ENCODE measurements around the gene EIF5B.

Gene EIF5B

DNA sequence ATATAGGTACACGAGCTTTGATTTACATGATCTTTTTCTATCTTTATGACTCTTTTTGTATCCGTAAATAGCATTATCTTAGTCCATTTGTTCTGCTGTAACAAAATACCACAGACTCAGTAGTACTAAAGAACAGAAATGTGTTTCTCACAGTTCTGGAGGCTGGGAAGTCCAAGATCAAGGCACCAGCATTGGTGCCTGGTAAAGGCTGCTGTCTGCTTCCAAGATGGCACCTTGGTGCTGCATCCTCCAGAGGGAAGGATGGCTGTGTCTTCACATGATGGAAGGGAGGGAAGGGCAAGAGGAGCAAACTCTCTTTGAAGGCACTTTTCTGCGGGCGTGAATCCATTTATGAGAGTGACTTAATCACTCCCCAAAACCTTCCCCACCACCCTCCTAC, 36.0 kb downstream of the EIF5B start:
- DNase-seq (ENCODE audit: low read depth, low spot score), result no peak

DNA sequence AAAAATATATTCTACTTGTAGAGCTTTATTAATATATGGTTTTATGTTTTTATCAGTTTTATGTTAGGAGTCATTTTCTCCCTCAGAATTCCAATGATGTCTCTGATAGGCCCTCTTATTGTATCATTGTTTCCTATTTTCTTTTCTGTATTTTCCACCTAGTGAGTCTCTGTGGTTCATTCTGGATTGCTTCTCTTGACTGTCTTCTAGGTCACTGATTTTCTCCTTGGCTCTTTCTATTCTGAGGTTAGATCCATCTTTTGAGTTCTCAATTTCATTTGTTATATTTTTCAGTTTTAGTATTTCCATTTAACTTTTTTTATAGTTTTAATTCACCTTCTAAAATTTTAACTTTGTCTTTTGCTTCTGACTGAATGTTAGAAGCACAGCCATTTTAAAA, 37.6 kb downstream of the EIF5B start:
- DNase-seq (ENCODE audit: low read depth, low spot score), result no peak

DNA sequence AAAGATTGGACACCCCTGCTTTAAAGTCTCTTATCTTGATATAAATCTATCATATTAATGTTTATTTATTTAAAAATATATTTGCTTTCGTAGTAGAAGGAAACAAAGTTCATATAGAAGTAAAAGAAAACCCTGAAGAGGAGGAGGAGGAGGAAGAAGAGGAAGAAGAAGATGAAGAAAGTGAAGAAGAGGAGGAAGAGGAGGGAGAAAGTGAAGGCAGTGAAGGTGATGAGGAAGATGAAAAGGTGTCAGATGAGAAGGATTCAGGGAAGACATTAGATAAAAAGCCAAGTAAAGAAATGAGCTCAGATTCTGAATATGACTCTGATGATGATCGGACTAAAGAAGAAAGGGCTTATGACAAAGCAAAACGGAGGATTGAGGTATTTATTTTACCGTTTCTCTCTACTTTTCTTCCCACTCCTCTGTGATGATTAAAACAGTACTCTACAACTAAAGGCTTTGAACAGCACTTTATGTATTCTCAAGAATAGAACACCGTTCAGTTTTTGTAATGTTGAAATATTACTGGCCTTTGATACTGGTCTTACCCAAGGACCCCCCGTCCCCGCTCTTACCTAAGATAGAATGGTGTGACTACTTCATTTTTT, 39.2 kb downstream of the EIF5B start:
- no peak for DNase-seq (ENCODE audit: low read depth, low spot score)

DNA sequence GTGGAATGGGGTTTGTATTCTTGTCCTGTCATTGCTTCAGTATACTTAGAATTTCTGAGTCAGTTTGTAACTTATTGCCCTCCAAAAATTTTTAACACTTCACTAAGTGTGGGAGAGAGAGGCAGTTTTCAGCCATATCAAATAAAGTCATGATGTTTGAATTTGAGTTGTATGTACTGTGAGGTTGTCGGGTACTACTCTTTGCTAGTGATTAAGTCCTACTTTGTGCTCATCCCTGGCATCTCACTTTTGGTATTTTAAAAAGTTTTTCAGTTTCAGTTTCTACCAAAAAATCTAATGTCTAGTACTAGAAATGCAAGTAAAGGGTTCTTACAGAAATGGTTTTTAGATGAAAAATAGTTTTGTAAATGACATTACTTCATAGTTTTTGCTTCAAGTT, 40.7 kb downstream of the EIF5B start:
- no peak for DNase-seq (ENCODE audit: low read depth, low spot score)

DNA sequence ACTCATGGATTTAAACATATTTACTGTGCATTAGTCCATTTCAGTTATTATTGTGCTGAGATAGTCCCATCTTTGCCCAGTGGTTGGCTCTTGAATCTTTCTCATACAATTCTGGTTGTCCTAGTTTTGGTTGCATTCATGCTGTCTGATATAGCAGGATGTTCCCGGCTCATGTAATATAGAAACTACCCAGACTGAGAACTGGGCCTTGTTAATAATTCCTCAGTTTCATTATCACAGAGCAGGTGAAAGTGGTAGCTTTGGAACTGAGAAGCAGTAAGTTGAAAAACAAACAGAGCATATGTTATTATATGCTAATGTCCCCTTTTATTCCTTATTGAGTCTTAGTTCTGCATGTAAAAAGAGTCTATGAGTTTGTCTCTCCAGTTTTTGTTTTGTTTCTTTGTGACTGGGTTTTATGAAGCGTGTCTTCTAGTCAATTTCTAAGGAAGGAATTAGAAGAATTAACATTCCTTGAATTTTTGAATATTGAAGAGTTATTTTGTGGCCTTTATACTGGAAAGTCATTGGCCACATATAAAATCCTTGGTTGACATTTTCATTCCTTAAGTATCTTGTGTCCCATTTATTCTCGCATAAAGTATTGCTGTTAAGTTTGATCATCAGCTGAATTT, 43.3 kb downstream of the EIF5B start:
- no peak for DNase-seq (ENCODE audit: low read depth, low spot score)

DNA sequence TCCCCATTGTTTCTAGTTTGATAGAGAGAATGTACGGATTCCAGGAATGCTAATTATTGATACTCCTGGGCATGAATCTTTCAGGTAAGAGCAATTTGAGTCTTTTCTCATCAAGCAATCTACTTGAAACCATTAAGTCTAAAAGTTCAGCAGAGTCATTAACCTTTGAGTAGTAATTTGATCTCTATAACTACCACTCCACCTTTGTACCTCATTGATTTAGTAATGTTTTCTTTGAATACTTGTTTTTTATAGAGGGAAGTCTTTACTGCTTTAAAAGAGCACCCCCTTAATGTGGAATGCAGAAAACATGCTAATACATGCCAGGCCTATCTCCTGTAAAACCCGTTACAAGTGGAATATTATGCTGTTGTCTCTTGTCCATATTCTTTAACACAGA, 45.0 kb downstream of the EIF5B start:
- DNase-seq (ENCODE audit: low read depth, low spot score), result no peak

DNA sequence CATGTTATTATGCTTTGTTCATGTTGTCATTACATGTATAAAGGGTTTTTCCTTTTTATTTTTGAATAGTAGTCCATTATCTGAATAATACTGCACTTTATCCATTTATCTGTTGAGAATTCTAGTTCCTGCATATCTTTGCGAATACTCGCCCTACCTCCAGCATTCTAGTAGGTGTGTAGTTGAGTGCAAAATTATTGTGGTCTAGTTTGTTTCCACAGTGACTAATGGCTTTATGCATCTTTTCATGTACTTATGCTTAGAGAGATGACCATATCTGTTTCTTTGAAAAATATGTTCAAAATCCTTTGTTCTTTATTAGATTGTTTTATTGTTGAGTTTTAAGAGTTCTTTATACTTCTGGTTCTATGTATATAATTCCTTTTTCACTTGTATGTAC, 48.8 kb downstream of the EIF5B start:
- DNase-seq (ENCODE audit: low read depth, low spot score), result no peak

DNA sequence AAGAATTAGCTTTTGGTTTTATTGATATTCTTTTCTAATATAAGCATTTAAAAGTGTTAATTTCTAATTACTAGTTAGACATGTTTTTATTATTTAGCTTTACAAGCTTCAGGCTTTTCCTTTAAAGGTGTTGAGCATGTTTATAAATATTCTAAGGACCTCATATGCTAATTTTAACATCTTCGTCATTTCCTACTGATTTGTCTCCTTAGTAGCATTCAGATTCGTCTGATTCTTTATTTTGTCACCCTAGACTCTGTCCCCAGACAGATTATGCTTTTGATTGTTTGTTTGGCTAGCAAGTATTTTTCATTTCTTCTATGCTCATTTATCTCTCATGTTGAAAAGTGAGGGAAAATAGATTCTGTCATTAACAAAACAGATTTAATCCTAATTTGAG, 51.7 kb downstream of the EIF5B start:
- DNase-seq (ENCODE audit: low read depth, low spot score), result no peak

DNA sequence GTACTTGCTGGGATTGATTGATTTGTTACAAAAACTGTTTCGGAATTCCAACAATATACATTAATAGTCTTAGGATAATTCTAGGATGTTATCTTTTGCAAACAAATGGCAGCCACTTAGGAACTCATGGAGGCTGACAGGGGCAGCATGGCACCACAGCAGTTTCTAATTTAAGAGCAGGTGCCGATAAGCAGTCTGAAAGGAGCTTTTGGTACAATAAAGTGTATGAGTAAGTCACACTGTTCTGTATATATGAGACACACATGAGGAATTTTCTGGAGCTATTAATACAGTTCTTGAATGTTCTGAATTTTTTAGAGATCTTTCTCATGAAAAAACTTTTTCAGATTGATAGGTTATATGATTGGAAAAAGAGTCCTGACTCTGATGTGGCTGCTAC, 52.2 kb downstream of the EIF5B start:
- DNase-seq (ENCODE audit: low read depth, low spot score), result no peak

DNA sequence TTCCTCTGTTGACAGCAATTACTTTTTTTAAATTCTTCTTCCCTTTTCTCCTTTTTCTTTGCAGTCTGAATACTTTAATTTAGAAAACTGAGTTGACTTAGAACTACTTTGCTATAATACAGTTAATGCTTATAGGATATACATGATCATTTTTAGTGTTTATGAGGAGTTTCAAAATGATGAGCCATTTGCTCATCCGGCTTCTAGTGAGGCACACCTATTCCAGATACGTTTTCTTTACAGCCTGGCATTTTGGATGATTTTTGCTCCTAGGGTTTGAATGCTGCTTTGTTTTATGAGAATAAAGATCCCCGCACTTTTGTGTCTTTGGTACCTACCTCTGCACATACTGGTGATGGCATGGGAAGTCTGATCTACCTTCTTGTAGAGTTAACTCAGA, 52.8 kb downstream of the EIF5B start:
- no peak for DNase-seq (ENCODE audit: low read depth, low spot score)

DNA sequence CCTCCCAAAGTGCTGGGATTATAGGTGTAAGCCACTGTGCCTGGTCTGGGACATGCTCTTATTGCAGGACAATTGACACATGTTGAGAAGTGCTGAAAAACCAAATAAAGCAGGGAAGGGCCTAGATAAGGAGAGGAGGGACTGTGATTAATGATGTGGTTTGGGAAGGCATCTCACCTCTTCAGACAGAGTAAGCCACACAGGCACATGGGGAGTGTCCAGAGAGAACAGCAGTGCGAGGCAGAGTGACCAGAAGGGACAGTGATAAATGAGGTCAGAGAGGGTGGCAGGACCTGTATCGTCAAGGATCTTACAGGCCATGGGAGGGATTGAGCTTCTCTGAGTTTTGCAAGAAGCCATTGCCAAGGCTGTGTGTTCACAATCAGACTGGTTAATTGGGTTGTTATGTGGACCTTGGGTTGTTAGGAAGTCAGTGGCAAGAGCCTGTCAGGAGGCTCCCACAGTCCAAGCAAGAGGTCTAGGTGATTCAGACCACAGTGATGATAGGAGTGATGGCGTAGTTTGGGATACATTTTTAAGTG, 58.5 kb downstream of the EIF5B start:
- DNase-seq (ENCODE audit: low read depth, low spot score), result no peak

DNA sequence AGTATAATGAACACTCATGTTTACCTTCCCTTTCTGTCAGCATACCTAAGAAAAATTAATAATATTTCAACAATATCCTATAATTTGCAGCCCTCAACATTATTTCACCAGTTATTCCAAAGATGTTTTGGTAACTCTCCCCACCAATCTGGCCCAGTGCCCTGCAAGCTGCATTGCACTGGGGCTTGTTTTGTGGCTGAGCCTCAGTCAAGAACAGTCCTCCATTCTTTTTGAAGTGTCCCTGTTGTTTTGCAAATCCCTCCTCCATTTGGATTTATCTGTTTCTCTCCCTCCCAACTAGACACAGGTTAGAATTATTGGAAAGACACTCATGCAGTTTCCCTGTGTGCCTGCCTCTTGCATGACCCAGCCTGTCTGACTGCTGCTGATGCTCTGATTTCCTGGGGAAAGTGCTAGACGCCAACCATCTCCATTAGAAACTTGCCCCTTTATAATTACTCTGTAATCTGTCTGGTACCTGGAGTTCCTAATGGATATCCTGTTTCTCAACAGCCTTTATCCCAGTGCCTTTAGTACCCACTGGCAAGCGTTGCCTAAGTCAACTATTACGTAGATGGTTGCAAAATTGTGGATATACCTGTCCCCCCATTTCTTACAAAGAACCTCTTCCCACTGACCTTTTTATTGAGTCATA, 60.2 kb downstream of the EIF5B start:
- DNase-seq (ENCODE audit: low read depth, low spot score), result no peak

DNA sequence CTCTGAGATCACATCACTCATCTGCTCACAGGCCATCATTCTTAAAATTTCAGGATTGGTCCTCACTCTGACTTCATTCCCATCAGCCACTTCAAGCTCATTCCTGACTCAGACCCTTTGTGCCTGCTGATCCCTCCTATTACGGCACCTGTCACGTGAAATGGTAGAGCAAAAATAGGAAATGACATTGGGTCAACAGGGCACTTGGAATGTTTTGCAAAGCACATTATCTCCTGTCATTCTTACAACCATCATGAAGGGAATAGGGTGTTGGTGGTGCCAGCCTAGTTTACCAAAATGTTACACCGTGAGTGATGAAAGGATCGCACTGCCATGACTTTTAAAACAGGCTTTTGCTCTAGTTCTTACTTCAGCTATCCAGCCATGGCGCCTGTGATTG, 61.1 kb downstream of the EIF5B start:
- no peak for DNase-seq (ENCODE audit: low read depth, low spot score)

DNA sequence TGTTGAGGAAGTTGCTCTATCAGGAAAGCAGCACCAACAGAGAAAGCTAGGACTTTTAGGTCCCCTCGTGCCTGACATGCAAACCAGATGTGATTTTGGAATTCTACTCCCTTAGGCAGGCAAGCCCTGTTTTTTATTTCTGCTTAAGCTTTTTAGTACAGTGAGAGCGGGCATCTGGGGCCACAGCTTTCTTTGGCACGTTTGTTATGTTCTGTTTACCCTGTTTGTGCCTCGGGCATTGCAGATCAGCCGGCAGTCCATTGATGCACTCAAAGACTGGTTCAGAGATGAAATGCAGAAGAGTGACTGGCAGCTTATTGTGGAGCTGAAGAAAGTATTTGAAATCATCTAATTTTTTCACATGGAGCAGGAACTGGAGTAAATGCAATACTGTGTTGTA, 61.9 kb downstream of the EIF5B start:
- DNase-seq (ENCODE audit: low read depth, low spot score), result no peak

DNA sequence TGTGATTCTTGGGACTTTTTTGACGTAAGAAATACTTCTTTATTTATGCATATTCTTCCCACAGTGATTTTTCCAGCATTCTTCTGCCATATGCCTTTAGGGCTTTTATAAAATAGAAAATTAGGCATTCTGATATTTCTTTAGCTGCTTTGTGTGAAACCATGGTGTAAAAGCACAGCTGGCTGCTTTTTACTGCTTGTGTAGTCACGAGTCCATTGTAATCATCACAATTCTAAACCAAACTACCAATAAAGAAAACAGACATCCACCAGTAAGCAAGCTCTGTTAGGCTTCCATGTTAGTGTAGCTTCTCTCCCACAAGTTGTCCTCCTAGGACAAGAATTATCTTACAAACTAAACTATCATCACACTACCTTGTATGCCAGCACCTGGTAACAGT, 62.6 kb downstream of the EIF5B start:
- no peak for DNase-seq (ENCODE audit: low read depth, low spot score)

DNA sequence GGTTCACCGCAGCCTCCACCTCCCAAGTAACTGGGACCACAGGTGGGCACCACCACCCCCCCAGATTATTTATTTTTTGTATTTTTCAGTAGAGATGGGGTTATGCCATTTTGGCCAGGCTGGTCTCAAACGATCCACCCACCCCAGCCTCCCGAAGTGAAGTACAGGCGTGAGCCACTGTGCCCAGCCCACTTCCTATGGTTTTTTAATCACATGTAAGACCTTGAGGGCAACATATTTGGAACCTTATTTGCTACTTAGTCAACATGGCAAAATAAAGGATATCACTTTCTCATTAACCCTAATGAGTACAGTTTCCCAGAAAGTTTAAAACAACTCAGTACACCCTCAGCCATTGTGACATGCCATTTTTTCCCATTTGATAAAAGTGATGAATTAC, 64.7 kb downstream of the EIF5B start:
- no peak for DNase-seq (ENCODE audit: low read depth, low spot score)

DNA sequence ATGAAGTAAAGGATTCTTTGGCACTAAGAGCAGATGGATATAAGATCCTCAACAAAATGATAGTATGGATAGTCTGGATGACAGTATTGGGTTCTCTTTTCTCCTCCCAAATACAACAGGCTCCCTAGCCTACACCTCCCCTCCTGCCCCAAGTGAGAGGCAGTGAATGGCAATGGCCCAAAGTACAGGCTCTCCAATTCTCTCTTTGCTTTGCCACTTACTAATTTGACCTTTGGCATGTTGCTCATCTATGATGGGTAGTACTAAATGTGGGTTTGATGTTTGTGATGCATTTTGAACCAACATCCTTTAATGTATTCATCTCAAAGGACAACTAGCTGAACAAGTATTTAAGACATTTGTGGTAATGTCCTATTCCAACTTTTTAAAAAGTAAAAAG, 65.9 kb downstream of the EIF5B start:
- no peak for DNase-seq (ENCODE audit: low read depth, low spot score)

DNA sequence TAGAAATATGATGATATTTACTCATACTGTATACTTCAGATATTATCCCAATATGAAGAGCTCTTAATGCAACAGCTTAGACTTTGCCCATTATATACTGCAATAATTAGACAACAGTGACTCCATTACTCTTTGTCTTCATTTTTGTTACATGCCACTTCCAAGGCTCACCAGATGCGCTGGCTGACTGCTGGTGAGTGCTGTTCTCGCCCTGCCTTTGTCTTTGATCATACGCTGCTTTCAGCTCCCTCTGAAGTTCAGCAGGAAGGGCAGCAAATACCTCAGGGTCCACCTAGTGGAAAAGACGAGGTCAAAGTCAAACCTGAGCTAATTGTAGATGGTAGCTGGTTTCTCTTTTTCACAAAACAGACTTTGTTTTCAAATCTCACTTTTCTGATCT, 66.3 kb downstream of the EIF5B start:
- no peak for DNase-seq (ENCODE audit: low read depth, low spot score)

DNA sequence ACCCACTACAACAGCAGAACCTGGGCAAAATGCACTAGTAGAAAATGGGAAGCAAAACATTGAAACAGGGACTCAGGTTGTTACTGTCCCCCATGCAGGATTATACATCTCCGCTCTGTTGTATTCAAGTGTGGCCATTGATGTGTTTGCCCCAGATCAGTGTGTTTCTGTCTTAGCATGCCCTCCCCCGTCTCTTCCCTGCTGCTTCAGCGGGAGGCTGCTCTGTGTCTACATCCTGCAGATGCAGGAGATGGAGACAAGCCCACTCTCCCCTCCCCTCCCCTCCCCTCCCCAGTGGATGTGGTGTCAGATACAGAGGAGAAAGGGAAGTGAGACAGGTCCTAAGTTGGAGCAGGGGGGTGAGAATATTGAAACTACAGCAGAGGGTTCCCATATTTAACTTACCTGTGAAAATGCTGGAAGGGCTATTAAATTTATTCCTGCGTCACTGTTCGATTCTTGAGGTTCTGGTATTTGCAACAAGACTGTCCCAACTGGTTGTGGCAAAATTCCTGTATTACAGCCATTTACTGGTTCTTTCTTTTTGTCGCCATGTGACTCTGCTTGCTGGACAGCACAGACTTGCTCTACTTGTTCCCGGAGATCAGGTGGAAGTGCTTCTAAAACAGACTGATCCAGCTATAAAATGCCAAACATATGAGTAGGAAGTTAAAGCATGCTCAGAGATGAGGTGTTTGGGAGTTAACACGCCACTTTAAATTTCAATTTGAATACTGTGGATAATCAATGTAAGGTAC, 67.0 kb downstream of the EIF5B start:
- DNase-seq (ENCODE audit: low read depth, low spot score), result no peak

DNA sequence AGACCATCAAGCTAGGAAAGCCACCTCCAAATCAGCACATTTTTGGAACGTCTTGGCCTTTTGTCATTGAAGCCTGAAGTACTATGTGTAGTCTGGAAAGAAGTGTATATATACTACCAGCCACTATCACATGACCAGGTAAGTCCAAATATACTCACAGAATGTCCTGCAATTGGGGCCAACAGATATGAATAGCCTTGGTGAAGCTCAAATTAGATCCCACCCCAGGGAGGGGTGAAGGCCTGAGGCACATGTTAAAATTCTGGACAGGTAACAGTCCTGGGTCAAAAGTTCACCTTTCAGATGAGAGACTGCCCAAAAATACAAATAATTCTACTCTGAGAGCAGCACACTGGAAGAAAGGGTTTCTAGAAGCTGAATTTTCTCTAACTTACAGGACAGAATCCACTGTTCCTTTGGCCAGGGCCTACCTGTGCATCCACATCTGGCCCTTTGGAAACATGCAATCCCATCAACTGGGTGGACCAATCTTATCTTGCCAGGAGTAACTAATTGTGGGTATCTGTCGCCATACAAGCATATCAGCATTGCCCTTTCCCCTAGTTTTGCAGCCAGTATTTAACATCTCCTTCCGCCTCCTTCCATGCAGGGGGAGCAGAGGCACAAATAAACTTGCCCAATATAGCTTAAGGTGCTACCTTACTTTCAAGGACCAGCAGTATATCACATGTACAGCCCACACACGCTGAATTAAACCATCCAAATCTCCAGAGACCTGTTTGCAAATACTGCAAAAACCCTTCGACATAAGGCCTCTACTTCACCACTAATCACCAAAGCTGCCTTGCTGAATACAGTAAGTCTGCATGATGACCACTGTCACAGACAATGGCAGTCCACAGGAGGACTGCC, 67.8 kb downstream of the EIF5B start:
- no peak for DNase-seq (ENCODE audit: low read depth, low spot score)

DNA sequence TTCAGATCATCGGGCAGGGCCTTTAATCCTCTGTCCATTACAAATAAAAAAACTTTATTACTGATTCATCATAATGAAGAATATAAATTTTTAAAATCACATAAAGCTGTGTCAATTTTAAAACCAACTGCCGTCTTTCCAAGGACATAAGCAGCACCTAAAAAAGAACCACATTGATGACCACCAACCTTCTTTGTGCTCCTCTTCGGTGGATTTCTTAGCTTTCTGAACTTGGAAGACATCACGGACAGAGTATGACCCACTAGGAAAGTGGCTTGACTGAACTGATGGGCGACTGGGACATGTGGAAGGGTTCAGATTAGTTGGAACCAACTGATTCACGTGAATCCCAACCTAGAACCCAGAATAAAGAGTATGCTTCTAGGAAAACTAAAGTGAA, 68.9 kb downstream of the EIF5B start:
- no peak for DNase-seq (ENCODE audit: low read depth, low spot score)

DNA sequence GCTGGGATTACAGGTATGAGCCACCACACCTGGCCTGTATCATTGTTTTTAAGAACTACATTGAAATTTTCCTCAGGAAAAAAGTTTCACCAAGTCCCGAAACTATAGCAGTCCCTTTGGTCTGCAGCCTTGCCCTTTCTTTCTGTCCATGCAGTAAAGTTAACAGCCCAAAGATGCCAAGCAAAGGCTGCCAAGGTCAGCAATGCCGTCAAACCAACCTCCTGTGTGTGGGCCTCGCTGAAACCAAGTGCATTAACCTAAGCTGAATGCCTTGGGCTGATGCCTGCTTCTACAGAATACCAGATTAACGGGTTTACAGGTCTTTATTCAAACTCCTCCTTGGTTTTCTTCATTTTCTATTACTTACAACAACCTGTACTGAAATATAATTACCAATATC, 73.1 kb downstream of the EIF5B start:
- DNase-seq (ENCODE audit: low read depth, low spot score), result no peak
